H1 (cell line): Measurements from ENCODE around the gene CALML4. TPM values are rescaled to one million over a fixed set of nuclear protein-coding genes. Genes with fewer than 3 reads are reported as not detected.

Experiments used
- CTCF ChIA-PET: fragments of 300-600 bp; sonication (Branson Sonifier 250); formaldehyde crosslinking; loops from one replicate; lab custom pipeline; 2021; ENCODE audit not compliant: partially characterized antibody; lab: Charles Lee
- POLR2A ChIA-PET: fragments of 300-600 bp; sonication (Branson Sonifier 250); formaldehyde crosslinking; loops from one replicate; lab custom pipeline; 2021; ENCODE audit warnings: inconsistent platforms; ENCODE audit not compliant: partially characterized antibody; lab: Charles Lee
- DNase-seq, 2 experiments: peaks; one replicate each; pipeline versions ENCODE4 v3.0.0 to v3.0.0-alpha.2; 2010 to 2022; ENCODE audit warnings: low spot score in 2 of 2, low read depth in 1 of 2, mixed read lengths in 1 of 2
- FAIRE-seq: peaks from 2 replicates; lab custom pipeline; 2011; peaks lifted over from hg19 to GRCh38; lab: Jason Lieb, UNC
- H2AFZ ChIP-seq: 2 replicates; pipeline ENCODE4 v1.8.1; 2012; ENCODE audit warnings: low read length, inconsistent platforms
- H2AK5ac ChIP-seq: 2 replicates; pipeline ENCODE4 v1.6.1; 2013; ENCODE audit warnings: low read depth, low read length
- H2BK120ac ChIP-seq: replicated peaks from 2 replicates; pipeline ENCODE3; 2013; ENCODE audit warnings: low read depth, low read length, inconsistent platforms
- H2BK12ac ChIP-seq: 2 replicates; pipeline ENCODE4 v1.6.1; 2013; ENCODE audit warnings: low read depth, low read length
- H2BK15ac ChIP-seq: 2 replicates; pipeline ENCODE4 v1.6.1; 2013; ENCODE audit warnings: low read length
- H2BK20ac ChIP-seq: 2 replicates; pipeline ENCODE4 v1.6.1; 2013; ENCODE audit warnings: low read length
- H2BK5ac ChIP-seq: 2 replicates; pipeline ENCODE4 v1.6.1; 2013; ENCODE audit warnings: low read depth, low read length
- H3K14ac ChIP-seq: 2 replicates; pipeline ENCODE4 v1.6.1; 2013; ENCODE audit warnings: inconsistent platforms; ENCODE audit not compliant: insufficient read length
- H3K18ac ChIP-seq: 2 replicates; pipeline ENCODE4 v1.6.1; 2013; ENCODE audit warnings: low read length; ENCODE audit errors: extremely low read depth
- H3K23ac ChIP-seq: 2 replicates; pipeline ENCODE4 v1.6.1; 2013; ENCODE audit warnings: inconsistent platforms; ENCODE audit not compliant: insufficient read length
- H3K23me2 ChIP-seq: 2 replicates; pipeline ENCODE4 v1.6.1; 2013; ENCODE audit warnings: low read depth, low read length
- H3K27ac ChIP-seq: 2 replicates; pipeline ENCODE4 v1.6.1; 2011; ENCODE audit warnings: low read depth, low read length, inconsistent platforms
- H3K27me3 ChIP-seq, 4 experiments: replicated peaks in 1 of 4; 1 replicate in 1 of 4; 2 replicates in 3 of 4; pipeline versions ENCODE4 v1.6.1 to v1.8.1; 2011 to 2013; ENCODE audit warnings: low read length in 3 of 4, mild to moderate bottlenecking in 3 of 4, inconsistent platforms in 2 of 4, mixed read lengths in 2 of 4, moderate library complexity in 1 of 4; ENCODE audit not compliant: control insufficient read depth in 3 of 4, insufficient read depth in 3 of 4; ENCODE audit errors: extremely low read depth in 1 of 4
- H3K36me3 ChIP-seq, 4 experiments: 2 replicates each; pipeline versions ENCODE4 v1.6.1 to v1.8.1; 2011 to 2013; ENCODE audit warnings: mild to moderate bottlenecking in 4 of 4, low read length in 3 of 4, moderate library complexity in 2 of 4, control low read depth in 1 of 4, inconsistent platforms in 1 of 4; ENCODE audit not compliant: insufficient read depth in 4 of 4, control insufficient read depth in 2 of 4
- H3K4ac ChIP-seq: replicated peaks from 2 replicates; pipeline ENCODE3; 2013; ENCODE audit warnings: low read length, low read depth, mixed read lengths, inconsistent platforms; ENCODE audit not compliant: insufficient read length
- H3K4me1 ChIP-seq, 4 experiments: replicated peaks in 1 of 4; 1 replicate in 1 of 4; 2 replicates in 3 of 4; pipeline versions ENCODE4 v1.6.1 to v1.8.1; 2011 to 2013; ENCODE audit warnings: low read length in 3 of 4, inconsistent platforms in 2 of 4, mixed read lengths in 1 of 4; ENCODE audit not compliant: insufficient read depth in 4 of 4, control insufficient read depth in 3 of 4
- H3K4me2 ChIP-seq, 2 experiments: 2 replicates each; pipeline versions ENCODE4 v1.6.1 to v1.8.1; 2011 to 2013; ENCODE audit warnings: low read depth in 2 of 2, low read length in 2 of 2, control low read depth in 1 of 2, inconsistent platforms in 1 of 2, mild to moderate bottlenecking in 1 of 2; ENCODE audit not compliant: insufficient read depth in 1 of 2
- H3K4me3 ChIP-seq, 4 experiments: fragments of 200-600, 300-600 bp in 1 of 4; sonication (generic), shearing (Covaris generic), sonication (Bioruptor Twin) in 1 of 4; 2 replicates each; pipeline versions ENCODE4 v1.5.1 to v1.8.1; 2011 to 2016; ENCODE audit warnings: low read length in 4 of 4, low read depth in 3 of 4, control low read depth in 2 of 4, inconsistent platforms in 2 of 4, mild to moderate bottlenecking in 2 of 4, mixed read lengths in 1 of 4, moderate library complexity in 1 of 4; ENCODE audit not compliant: insufficient read depth in 2 of 4; ENCODE audit errors: extremely low read depth in 1 of 4
- H3K56ac ChIP-seq: replicated peaks from 2 replicates; pipeline ENCODE3; 2013; ENCODE audit warnings: low read depth, mild to moderate bottlenecking, mixed read lengths, low read length, inconsistent platforms; ENCODE audit not compliant: insufficient read length
- H3K79me1 ChIP-seq: 2 replicates; pipeline ENCODE4 v1.6.1; 2013; ENCODE audit warnings: low read depth, low read length, control low read depth
- H3K79me2 ChIP-seq, 2 experiments: 2 replicates each; pipeline versions ENCODE4 v1.6.1 to v1.8.1; 2012 to 2013; ENCODE audit warnings: low read length in 2 of 2, mild to moderate bottlenecking in 2 of 2, inconsistent platforms in 1 of 2; ENCODE audit not compliant: insufficient read depth in 2 of 2, control insufficient read depth in 1 of 2
- H3K9ac ChIP-seq, 4 experiments: replicated peaks in 1 of 4; 1 replicate in 1 of 4; 2 replicates in 3 of 4; pipeline versions ENCODE4 v1.6.1 to v1.8.1; 2011 to 2013; ENCODE audit warnings: low read depth in 3 of 4, low read length in 3 of 4, control low read depth in 2 of 4, mild to moderate bottlenecking in 2 of 4, moderate library complexity in 2 of 4, inconsistent platforms in 1 of 4; ENCODE audit errors: extremely low read depth in 1 of 4
- H3K9me3 ChIP-seq, 2 experiments: 2 replicates each; pipeline versions ENCODE4 v1.6.1 to v1.8.1; 2012 to 2013; ENCODE audit warnings: mild to moderate bottlenecking in 2 of 2, moderate library complexity in 2 of 2, control low read depth in 1 of 2, inconsistent platforms in 1 of 2, low read depth in 1 of 2, low read length in 1 of 2, mixed read lengths in 1 of 2; ENCODE audit not compliant: insufficient read depth in 2 of 2
- H4K20me1 ChIP-seq, 2 experiments: replicated peaks in 1 of 2; 2 replicates each; pipeline versions ENCODE3 to v1.8.1; 2011 to 2013; ENCODE audit warnings: inconsistent platforms in 2 of 2, low read length in 2 of 2, mild to moderate bottlenecking in 1 of 2; ENCODE audit not compliant: insufficient read depth in 2 of 2, control insufficient read depth in 1 of 2
- H4K5ac ChIP-seq: 2 replicates; pipeline ENCODE4 v1.6.1; 2013; ENCODE audit warnings: low read length, low read depth, mixed read lengths, inconsistent platforms; ENCODE audit not compliant: insufficient read length
- H4K8ac ChIP-seq: 2 replicates; pipeline ENCODE4 v1.8.0; 2013; ENCODE audit warnings: mild to moderate bottlenecking, moderate library complexity, low read length, inconsistent platforms; ENCODE audit not compliant: insufficient read depth; ENCODE audit errors: extremely low read depth
- H4K91ac ChIP-seq: replicated peaks from 2 replicates; pipeline ENCODE3; 2013; ENCODE audit warnings: low read length, mixed read lengths, inconsistent platforms; ENCODE audit not compliant: insufficient read length
- SIN3A ChIP-seq, 2 experiments: IDR thresholded peaks in 1 of 2; conservative IDR thresholded peaks in 1 of 2; 2 replicates each; pipeline ENCODE4 v1.6.1; 2011 to 2012; ENCODE audit warnings: low read length in 2 of 2, improper control_type of control experiment in 1 of 2, low read depth in 1 of 2, mild to moderate bottlenecking in 1 of 2
- polyA plus RNA-seq, 7 experiments: library from polyadenylated mRNA; depleted of rRNA in 3 of 7; stranded (reverse) in 5 of 7; unstranded in 2 of 7; fragments of >200 nt in 5 of 7; fragments of 200-250 nt in 2 of 7; gene quantifications; 1 replicate in 5 of 7; 2 replicates in 1 of 7; 4 replicates in 1 of 7; pipeline versions ENCODE4 v1.2.1 to v1.2.3, GENCODE V29; 2011 to 2013; ENCODE audit warnings: missing spikeins in 2 of 7, mixed read lengths in 2 of 7
- total RNA-seq: library from RNA; stranded (reverse); fragmentation: NEBNext Ultra II Directional; extraction: Animal tissue kit (Norgen Biotek cat#: 25700); gene quantifications from 2 replicates; pipeline ENCODE4 v1.2.1, GENCODE V29; 2021

Gene CALML4
- total and polyA plus RNA-seq, 2 of the 8 experiments (the other 6 are each of a cell fraction or from before 2014, with no cell fraction given) = 3.8 to 12.5 TPM

DNA sequence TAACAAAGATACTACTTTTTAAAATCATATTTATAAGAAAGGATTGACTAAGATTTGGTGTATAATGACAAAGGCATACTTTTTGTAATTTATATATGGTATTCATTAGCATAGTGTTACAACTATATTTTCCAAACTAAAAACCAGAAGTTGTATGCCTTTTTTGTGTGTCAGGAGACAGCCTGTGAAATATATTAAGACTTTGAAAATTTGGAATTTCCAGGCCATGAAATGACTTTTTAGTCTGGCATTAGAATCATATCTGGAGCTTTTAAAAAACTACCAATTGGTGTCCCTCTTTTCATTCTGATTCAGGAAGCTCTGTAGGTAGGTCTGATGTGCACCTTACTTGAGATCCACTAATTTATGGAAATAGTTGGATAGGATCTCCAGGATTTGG, 41.9 kb downstream of the CALML4 start:
- DNase-seq = no peak
- POLR2A ChIA-PET = no interaction called here

More for the DNA sequence above, 41.9 kb downstream of the CALML4 start:
- FAIRE-seq = no peak
- Histone ChIP-seq H3K18ac (no peak overlapping the region), H3K4me3 (no peak overlapping the region), H4K91ac (no peak overlapping the region), H2BK15ac (no peak overlapping the region), H3K27ac (no peak overlapping the region), H3K36me3 (peaks cover 0 to 39% (median 6%) of the 10 kb centered on the region in 4 experiments; a peak in 5 of 8 replicates), H4K5ac (no peak overlapping the region), H3K4me1 (no peaks in the 10 kb centered on the region), H2AFZ (no peak overlapping the region), H2BK20ac (no peak overlapping the region), H3K9me3 (no peaks in the 10 kb centered on the region; a peak in 1 of 4 replicates), H3K27me3 (no peaks in the 10 kb centered on the region), H4K20me1 (no peaks in the 10 kb centered on the region), H2BK5ac (no peak overlapping the region), H3K79me1 (no peaks in the 10 kb centered on the region), H3K4ac (no peak overlapping the region), H3K9ac (no peak overlapping the region), H4K8ac (no peak overlapping the region), H2BK120ac (no peak overlapping the region), H3K79me2 (no peaks in the 10 kb centered on the region), H3K56ac (no peak overlapping the region), H2AK5ac (no peak overlapping the region), H3K23me2 (no peaks in the 10 kb centered on the region), H3K23ac (no peak overlapping the region), H3K14ac (no peak overlapping the region), H2BK12ac (no peak overlapping the region), H3K4me2 (no peak overlapping the region)
- no peak for TF ChIP-seq SIN3A (conservative IDR thresholded peaks at IDR 0.05 in 1 of 2, IDR thresholded peaks at IDR 0.05 in 1 of 2; ENCODE audit: low read depth in 1 of 2, low read length in 2 of 2)
- CTCF ChIA-PET = interaction anchor here (0.7 to 2.1 kb wide), 5 partner anchors 8 to 228 kb away, joined by 3 to 7 read pairs (median 4); no protein-coding TSS in a partner anchor
